Measurements from ENCODE around the gene ABCC5. TPM values are rescaled to one million over a fixed set of nuclear protein-coding genes. Genes with fewer than 3 reads are reported as not detected.

ABCC5 gene
- total RNA-seq, 1 experiment from 2014 or later: 35.1 TPM

- CTCF ChIA-PET: interaction anchor here (0.6 to 1.7 kb wide), 6 partner anchors 9 to 136 kb away, joined by 3 to 9 read pairs (median 4); no protein-coding TSS in a partner anchor
- BruUV-seq (replicated peaks): no TSS peak
- TF ChIP-seq TCF7L2 (IDR thresholded peaks at IDR 0.05; ENCODE audit: low read depth, low read length): no peak
- peak; percentile 99; the same call in 1 of the 2 replicates for TF ChIP-seq SIN3A (IDR thresholded peaks at IDR 0.05; ENCODE audit: borderline replicate concordance, insufficient read depth, low read depth, low read length)
- TF ChIP-seq, protein P1, sequence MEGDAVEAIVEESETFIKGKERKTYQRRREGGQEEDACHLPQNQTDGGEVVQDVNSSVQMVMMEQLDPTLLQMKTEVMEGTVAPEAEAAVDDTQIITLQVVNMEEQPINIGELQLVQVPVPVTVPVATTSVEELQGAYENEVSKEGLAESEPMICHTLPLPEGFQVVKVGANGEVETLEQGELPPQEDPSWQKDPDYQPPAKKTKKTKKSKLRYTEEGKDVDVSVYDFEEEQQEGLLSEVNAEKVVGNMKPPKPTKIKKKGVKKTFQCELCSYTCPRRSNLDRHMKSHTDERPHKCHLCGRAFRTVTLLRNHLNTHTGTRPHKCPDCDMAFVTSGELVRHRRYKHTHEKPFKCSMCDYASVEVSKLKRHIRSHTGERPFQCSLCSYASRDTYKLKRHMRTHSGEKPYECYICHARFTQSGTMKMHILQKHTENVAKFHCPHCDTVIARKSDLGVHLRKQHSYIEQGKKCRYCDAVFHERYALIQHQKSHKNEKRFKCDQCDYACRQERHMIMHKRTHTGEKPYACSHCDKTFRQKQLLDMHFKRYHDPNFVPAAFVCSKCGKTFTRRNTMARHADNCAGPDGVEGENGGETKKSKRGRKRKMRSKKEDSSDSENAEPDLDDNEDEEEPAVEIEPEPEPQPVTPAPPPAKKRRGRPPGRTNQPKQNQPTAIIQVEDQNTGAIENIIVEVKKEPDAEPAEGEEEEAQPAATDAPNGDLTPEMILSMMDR (IDR thresholded peaks at IDR 0.05): peak; percentile 99
- TF ChIP-seq REST (IDR thresholded peaks at IDR 0.05; ENCODE audit: insufficient read depth in 1 of 2, low read depth in 2 of 2, low read length in 1 of 2): peak in 1 of 2 experiments; percentile 71; a peak in 2 of 4 replicates
- peak; percentile 97 for TF ChIP-seq POLR2AphosphoS5 (IDR thresholded peaks at IDR 0.05; ENCODE audit: low read depth, low read length)
- H3K9me3 ChIP-seq (ENCODE audit: control insufficient read depth, insufficient read depth, low read depth, low read length): no peaks in the 10 kb centered on the region
- peak; percentile 78 for DNase-seq (ENCODE audit: low read depth, low spot score)
- intact Hi-C loops (cut with micrococcal nuclease; ENCODE audit: unreplicated experiment) (no loop called here), in situ Hi-C loops (cut with HindIII; ENCODE audit: low pct_unique_long_range_greater_than_20kb, low sequenced_read_pairs) (no loop called here)
- peak; percentile 100 for ATAC-seq
- peaks cover 4% of the 10 kb centered on the region; the same call in 1 of the 2 replicates for H3K4me1 ChIP-seq (ENCODE audit: control insufficient read depth, insufficient read depth, low read length)
- no peaks in the 10 kb centered on the region for H3K27me3 ChIP-seq (ENCODE audit: control insufficient read depth, insufficient read depth, low read length)
- H3K4me3 ChIP-seq (ENCODE audit: low read depth in 2 of 2, low read length in 2 of 2): peak within 1 kb of the TSS; percentile 91 to 93
- H3K36me3 ChIP-seq (ENCODE audit: control insufficient read depth, insufficient read depth, low read length): peaks cover 4% of the 10 kb centered on the region; the same call in 1 of the 2 replicates
- H3K27ac ChIP-seq (ENCODE audit: low read length): peak within 1 kb of the TSS; percentile 97
- POLR2A ChIA-PET: interaction anchor here (0.5 to 0.7 kb wide), 4 partner anchors 72 to 471 kb away, joined by 3 to 11 read pairs (median 5); no protein-coding TSS in a partner anchor
These were observed 133.0 kb downstream of the ABCC5 start, which contains the start of gene PARL for GRCh38 chr3:183884427-183885296. Gene PARL, minus strand, starts transcription at chr3:183884880. Its CDS starts 34 bp downstream, at chr3:183884846.

DNA sequence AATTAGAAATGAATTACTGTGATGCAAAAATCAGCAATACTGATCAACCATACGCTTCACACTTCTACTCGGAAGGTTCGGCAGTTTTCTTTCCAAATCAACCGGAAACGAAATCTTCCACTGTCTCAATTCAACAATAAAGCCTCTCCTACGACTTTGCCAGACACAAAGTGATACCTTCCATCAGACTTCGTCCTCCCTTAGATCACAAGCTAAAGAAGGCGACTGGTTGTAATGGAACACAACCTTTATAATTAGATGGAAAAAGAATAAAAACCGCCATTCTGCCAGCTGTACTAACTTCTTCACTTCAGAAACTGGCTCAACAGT, 133.6 kb downstream of the ABCC5 start:
- H3K27ac ChIP-seq (ENCODE audit: low read length): peak overlapping the region; percentile 97
- H3K4me1 ChIP-seq (ENCODE audit: control insufficient read depth, insufficient read depth, low read length): peaks cover 4% of the 10 kb centered on the region; the same call in 1 of the 2 replicates
- intact Hi-C loops (cut with micrococcal nuclease; ENCODE audit: unreplicated experiment) (no loop called here), in situ Hi-C loops (cut with HindIII; ENCODE audit: low pct_unique_long_range_greater_than_20kb, low sequenced_read_pairs) (no loop called here)
- no TSS peak for BruUV-seq (replicated peaks)
- ATAC-seq (peak; percentile 0; the same call in 1 of the 2 replicates), DNase-seq (ENCODE audit: low read depth, low spot score) (no peak)
- H3K27me3 ChIP-seq (ENCODE audit: control insufficient read depth, insufficient read depth, low read length): no peaks in the 10 kb centered on the region
- no peak for TF ChIP-seq REST (IDR thresholded peaks at IDR 0.05; ENCODE audit: insufficient read depth in 1 of 2, low read depth in 2 of 2, low read length in 1 of 2)
- no peak for TF ChIP-seq POLR2AphosphoS5 (IDR thresholded peaks at IDR 0.05; ENCODE audit: low read depth, low read length)
- TF ChIP-seq, protein P1 (IDR thresholded peaks at IDR 0.05): no peak
- TF ChIP-seq TCF7L2 (IDR thresholded peaks at IDR 0.05; ENCODE audit: low read depth, low read length): no peak
- no peak for TF ChIP-seq SIN3A (IDR thresholded peaks at IDR 0.05; ENCODE audit: borderline replicate concordance, insufficient read depth, low read depth, low read length)
- ChIA-PET POLR2A (interaction anchor here (0.6 kb wide), 2 partner anchors 122 to 470 kb away, joined by 3 to 11 read pairs; no protein-coding TSS in a partner anchor), CTCF (interaction anchor here (0.7 to 1.7 kb wide), 4 partner anchors 9 to 137 kb away, joined by 3 to 6 read pairs (median 3); no protein-coding TSS in a partner anchor)
- H3K36me3 ChIP-seq (ENCODE audit: control insufficient read depth, insufficient read depth, low read length): peaks cover 4% of the 10 kb centered on the region; the same call in 1 of the 2 replicates
- no peaks in the 10 kb centered on the region for H3K9me3 ChIP-seq (ENCODE audit: control insufficient read depth, insufficient read depth, low read depth, low read length)
- H3K4me3 ChIP-seq (ENCODE audit: low read depth in 2 of 2, low read length in 2 of 2): peak overlapping the region; percentile 91 to 93
